Endodermal cell (in vitro differentiated cells): ENCODE measurements around the gene DNM3. TPM values are rescaled to one million over a fixed set of nuclear protein-coding genes. Genes with fewer than 3 reads are reported as not detected.

Source experiments
- DNase-seq: peaks from one replicate; pipeline ENCODE4 v3.0.0-alpha.2; 2017
- H3K27ac ChIP-seq: 2 replicates; pipeline ENCODE4 v1.5.1; 2013; ENCODE audit warnings: mild to moderate bottlenecking, low read depth, low read length, moderate library complexity
- H3K27me3 ChIP-seq: 2 replicates; pipeline ENCODE4 v1.6.1; 2013; ENCODE audit warnings: mild to moderate bottlenecking, low read length, moderate library complexity; ENCODE audit not compliant: insufficient read depth, control insufficient read depth, poor library complexity, severe bottlenecking
- H3K36me3 ChIP-seq: 2 replicates; pipeline ENCODE4 v1.7.0; 2013; ENCODE audit warnings: mild to moderate bottlenecking, low read length, moderate library complexity; ENCODE audit not compliant: control insufficient read depth, insufficient read depth
- H3K4me1 ChIP-seq: one replicate; pipeline ENCODE4 v1.7.0; 2013; ENCODE audit warnings: low read length; ENCODE audit not compliant: control insufficient read depth, insufficient read depth
- H3K4me3 ChIP-seq: 2 replicates; pipeline ENCODE4 v1.5.1; 2013; ENCODE audit warnings: mild to moderate bottlenecking, low read length, moderate library complexity
- H3K9ac ChIP-seq: 2 replicates; pipeline ENCODE4 v1.6.1; 2013; ENCODE audit warnings: mild to moderate bottlenecking, low read length, moderate library complexity; ENCODE audit not compliant: poor library complexity, severe bottlenecking; ENCODE audit errors: extremely low read depth
- H3K9me3 ChIP-seq: 2 replicates; pipeline ENCODE4 v1.6.1; 2013; ENCODE audit warnings: mild to moderate bottlenecking, low read length, moderate library complexity; ENCODE audit not compliant: control insufficient read depth
- H3K27ac Mint-ChIP-seq: 2 replicates; pipeline ENCODE4 v1.8.0; 2020; ENCODE audit warnings: mixed read lengths
- H3K27me3 Mint-ChIP-seq: 2 replicates; pipeline ENCODE4 v1.8.0; 2021; ENCODE audit warnings: mild to moderate bottlenecking, mixed read lengths; ENCODE audit not compliant: insufficient read depth
- H3K36me3 Mint-ChIP-seq: 2 replicates; pipeline ENCODE4 v1.8.0; 2020; ENCODE audit warnings: low read depth, mixed read lengths
- H3K4me1 Mint-ChIP-seq: 2 replicates; pipeline ENCODE4 v1.8.0; 2020; ENCODE audit warnings: mixed read lengths
- H3K4me3 Mint-ChIP-seq: 2 replicates; pipeline ENCODE4 v1.8.0; 2020; ENCODE audit warnings: mild to moderate bottlenecking, moderate library complexity, mixed read lengths
- H3K9me3 Mint-ChIP-seq: 2 replicates; pipeline ENCODE4 v1.8.0; 2020; ENCODE audit warnings: mild to moderate bottlenecking, mixed read lengths
- WGBS, 2 experiments: methylation state at CpG; one replicate each; pipeline versions ENCODE4 v1.1.5 to v1.1.7; 2013; ENCODE audit warnings: missing lambda C conversion rate in 2 of 2, mixed read lengths in 1 of 2; ENCODE audit not compliant: insufficient coverage in 1 of 2, insufficient read length in 1 of 2; 5-methylcytosine and 5-hydroxymethylcytosine counted together
- total RNA-seq, 2 donors: library from RNA; stranded (reverse); fragmentation: NEBNext Ultra II Directional in 1 of 2; extraction: Animal tissue kit (Norgen Biotek cat#: 25700) in 1 of 2; gene quantifications; 2 replicates in 1 of 2; 3 replicates in 1 of 2; pipeline ENCODE4 v1.2.1, GENCODE V29; 2021
- TF ChIP-seq, protein P1 (sequence below): fragments of 200-600 bp; sonication (generic); conservative IDR thresholded peaks from 2 replicates; pipeline ENCODE4 v1.5.0; 2021; ENCODE audit warnings: antibody characterized with exemption, mild to moderate bottlenecking

Gene DNM3
- total RNA-seq, 2 donors from 2014 or later, result 0.53 to 1.8 TPM

DNA sequence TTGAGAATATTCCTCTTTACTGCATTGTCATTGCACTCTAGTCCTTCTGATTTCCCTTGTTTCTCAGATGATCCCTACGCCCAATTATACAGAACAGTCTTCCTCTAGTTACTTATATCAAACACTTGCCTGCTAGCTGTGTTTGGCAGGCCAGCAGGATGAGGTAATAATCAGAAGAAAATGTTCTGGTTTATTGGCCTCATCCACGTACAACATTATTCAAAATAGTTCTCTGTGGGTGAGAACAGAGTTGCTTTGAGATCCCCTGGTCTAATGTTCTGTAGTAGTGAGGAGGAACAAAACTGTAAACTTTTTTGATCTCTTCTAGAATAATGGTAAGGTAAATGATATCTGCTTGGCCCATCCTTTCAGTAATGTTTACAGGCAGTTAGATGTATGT is 556.9 kb downstream of the DNM3 start:
- Mint-ChIP-seq H3K27ac (no peak overlapping the region), H3K4me1 (peaks cover 24% of the 10 kb centered on the region), H3K9me3 (no peaks in the 10 kb centered on the region), H3K27me3 (no peaks in the 10 kb centered on the region), H3K36me3 (no peaks in the 10 kb centered on the region), H3K4me3 (no peak overlapping the region)
- no peak for DNase-seq
- Histone ChIP-seq H3K27ac (no peak overlapping the region), H3K9me3 (no peaks in the 10 kb centered on the region), H3K27me3 (no peaks in the 10 kb centered on the region), H3K9ac (no peak overlapping the region), H3K36me3 (no peaks in the 10 kb centered on the region), H3K4me1 (no peaks in the 10 kb centered on the region), H3K4me3 (no peak overlapping the region)
- TF ChIP-seq, protein P1, sequence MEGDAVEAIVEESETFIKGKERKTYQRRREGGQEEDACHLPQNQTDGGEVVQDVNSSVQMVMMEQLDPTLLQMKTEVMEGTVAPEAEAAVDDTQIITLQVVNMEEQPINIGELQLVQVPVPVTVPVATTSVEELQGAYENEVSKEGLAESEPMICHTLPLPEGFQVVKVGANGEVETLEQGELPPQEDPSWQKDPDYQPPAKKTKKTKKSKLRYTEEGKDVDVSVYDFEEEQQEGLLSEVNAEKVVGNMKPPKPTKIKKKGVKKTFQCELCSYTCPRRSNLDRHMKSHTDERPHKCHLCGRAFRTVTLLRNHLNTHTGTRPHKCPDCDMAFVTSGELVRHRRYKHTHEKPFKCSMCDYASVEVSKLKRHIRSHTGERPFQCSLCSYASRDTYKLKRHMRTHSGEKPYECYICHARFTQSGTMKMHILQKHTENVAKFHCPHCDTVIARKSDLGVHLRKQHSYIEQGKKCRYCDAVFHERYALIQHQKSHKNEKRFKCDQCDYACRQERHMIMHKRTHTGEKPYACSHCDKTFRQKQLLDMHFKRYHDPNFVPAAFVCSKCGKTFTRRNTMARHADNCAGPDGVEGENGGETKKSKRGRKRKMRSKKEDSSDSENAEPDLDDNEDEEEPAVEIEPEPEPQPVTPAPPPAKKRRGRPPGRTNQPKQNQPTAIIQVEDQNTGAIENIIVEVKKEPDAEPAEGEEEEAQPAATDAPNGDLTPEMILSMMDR, result no peak
- 93% methylated on average over 2 of the region's 2 CpGs; no CpG with 5 or more reads in 1 of the 2 experiments for WGBS, 2 experiments

DNA sequence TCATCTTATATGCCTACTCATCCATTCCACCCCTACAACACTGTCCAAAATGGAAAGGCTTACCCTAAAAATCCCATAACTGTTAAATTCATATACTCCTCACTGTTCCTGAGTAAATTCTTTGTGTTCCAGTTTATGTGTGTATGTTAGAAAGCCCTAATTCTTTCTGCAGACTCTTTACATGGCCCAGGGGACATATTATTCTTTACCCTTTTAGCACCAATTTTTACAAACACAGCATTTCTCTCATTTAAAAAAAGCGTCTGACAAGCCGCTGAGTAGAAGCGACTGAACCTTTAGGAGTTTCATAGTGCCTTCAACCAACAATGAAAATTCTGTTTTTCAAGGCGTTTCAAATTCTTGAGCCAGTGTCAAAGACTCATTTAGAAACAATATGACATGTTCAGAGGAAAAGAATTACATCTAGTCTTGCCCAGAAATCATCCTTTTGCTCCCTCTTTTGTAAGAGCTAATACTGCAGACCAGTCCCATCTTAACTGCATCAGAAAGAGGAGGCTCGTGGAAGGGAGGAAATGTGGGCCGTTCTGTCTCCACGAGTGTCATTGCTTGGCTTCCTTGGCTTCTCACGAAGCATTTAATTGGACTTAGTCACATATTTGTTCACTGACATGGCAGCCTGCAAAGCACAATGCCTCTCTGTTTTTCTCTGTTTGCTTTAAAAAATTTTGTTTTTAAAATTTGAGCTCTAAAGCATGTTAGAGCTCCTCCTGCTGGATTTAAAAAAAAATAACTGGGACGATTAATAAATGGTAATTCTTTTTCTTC is 557.9 kb downstream of the DNM3 start:
- Histone ChIP-seq H3K9me3 (no peaks in the 10 kb centered on the region), H3K4me1 (no peaks in the 10 kb centered on the region), H3K36me3 (no peaks in the 10 kb centered on the region), H3K4me3 (no peak overlapping the region), H3K9ac (no peak overlapping the region), H3K27ac (no peak overlapping the region), H3K27me3 (no peaks in the 10 kb centered on the region)
- 57 to 66% methylated on average over 8 to 9 of the region's 9 CpGs for WGBS, 2 experiments
- Mint-ChIP-seq H3K27ac (peak overlapping the region; percentile 65), H3K36me3 (no peaks in the 10 kb centered on the region), H3K4me3 (no peak overlapping the region), H3K9me3 (no peaks in the 10 kb centered on the region), H3K4me1 (peaks cover 19% of the 10 kb centered on the region), H3K27me3 (no peaks in the 10 kb centered on the region)
- DNase-seq, result peak; percentile 48
- TF ChIP-seq, protein P1, result peak; percentile 79

DNA sequence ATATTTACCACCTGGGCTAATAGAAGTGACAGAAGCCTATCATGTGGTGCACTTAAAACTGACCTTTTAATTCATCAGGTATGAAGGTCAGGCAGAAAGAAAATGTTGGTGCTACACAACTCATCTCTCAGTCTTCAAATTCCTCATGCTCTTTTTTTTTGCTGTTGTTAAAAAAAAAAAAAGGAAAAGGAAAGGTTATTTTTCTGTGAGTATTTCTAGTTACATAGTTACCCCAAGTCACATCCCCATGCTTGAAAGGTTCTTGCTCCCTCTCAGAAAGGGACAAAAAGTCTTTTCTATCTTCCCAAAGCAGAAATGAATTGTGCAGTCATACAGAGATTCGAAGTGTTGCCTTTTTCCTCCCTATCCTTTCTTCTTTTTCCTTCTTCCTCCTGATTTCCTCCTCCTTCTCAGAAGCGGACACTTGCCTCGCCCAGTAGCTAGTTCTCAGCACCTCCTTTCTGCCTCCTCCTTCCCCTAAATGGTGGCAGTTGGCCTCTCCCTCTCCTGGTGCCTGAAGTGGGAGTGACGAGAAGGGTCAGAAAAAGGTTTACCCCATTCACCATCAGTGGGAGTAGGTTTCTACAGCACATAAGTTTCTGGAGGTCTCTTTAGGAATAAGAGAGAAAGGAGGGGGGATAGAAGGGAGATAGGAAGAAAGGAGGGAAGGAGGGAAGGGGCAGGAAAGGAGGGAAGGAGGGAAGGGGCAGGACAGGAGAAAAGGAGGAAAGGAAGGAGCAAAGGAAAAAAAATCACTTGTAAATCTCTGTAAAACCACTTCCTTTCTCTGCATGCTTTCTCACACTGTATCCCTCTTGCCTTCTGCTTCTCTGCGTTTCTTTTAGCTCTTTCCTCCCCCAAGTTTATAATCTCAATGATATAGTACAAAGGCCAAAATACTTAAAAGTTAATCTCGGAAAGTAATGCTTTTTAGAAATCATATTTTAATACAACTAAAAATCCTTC is 558.7 kb downstream of the DNM3 start:
- H3K36me3 ChIP-seq, result no peaks in the 10 kb centered on the region
- WGBS, 2 experiments, result 68 to 87% methylated on average over 4 to 6 of the region's 6 CpGs
- H3K4me3 Mint-ChIP-seq, result no peak overlapping the region
- H3K27ac ChIP-seq, result no peak overlapping the region
- H3K9me3 Mint-ChIP-seq, result no peaks in the 10 kb centered on the region
- no peaks in the 10 kb centered on the region for H3K36me3 Mint-ChIP-seq
- no peaks in the 10 kb centered on the region for H3K9me3 ChIP-seq
- no peak overlapping the region for H3K9ac ChIP-seq
- peak; percentile 59 for DNase-seq
- H3K27me3 ChIP-seq, result no peaks in the 10 kb centered on the region
- H3K27ac Mint-ChIP-seq, result peak overlapping the region; percentile 62
- H3K4me1 ChIP-seq, result no peaks in the 10 kb centered on the region
- peaks cover 11% of the 10 kb centered on the region for H3K4me1 Mint-ChIP-seq
- H3K27me3 Mint-ChIP-seq, result no peaks in the 10 kb centered on the region
- TF ChIP-seq, protein P1, result no peak
- no peak overlapping the region for H3K4me3 ChIP-seq
